Transverse colon (tissue), 3 donors: Measurements from ENCODE around the gene FAM20C.
"Not testable (repeated sequence)": the region's sequence is repeated elsewhere in the genome, so short reads cannot be mapped to it uniquely, and the experiment has no call there.

Experiments used
- EP300 ChIP-seq: sonication (generic); formaldehyde crosslinking; IDR thresholded peaks from one replicate; pipeline ENCODE4 v1.6.1; 2017; ENCODE audit warnings: antibody characterized with exemption, low read depth
- POLR2A ChIP-seq: fragments of 450-650 bp; IDR thresholded peaks from one replicate; pipeline ENCODE4 v1.6.1; 2016; ENCODE audit warnings: antibody characterized with exemption, mild to moderate bottlenecking, moderate library complexity
- TF ChIP-seq, protein P1 (sequence below), 5 experiments: fragments of 200-600 bp in 3 of 5; fragments of 450-650 bp in 2 of 5; sonication (generic) in 3 of 5; IDR thresholded peaks; 1 replicate in 2 of 5; 2 replicates in 3 of 5; pipeline ENCODE4 v1.5.1; 2016 to 2017; ENCODE audit warnings: antibody characterized with exemption in 5 of 5, inconsistent platforms in 3 of 5, mild to moderate bottlenecking in 2 of 5, moderate library complexity in 1 of 5

- TF ChIP-seq, protein P1, sequence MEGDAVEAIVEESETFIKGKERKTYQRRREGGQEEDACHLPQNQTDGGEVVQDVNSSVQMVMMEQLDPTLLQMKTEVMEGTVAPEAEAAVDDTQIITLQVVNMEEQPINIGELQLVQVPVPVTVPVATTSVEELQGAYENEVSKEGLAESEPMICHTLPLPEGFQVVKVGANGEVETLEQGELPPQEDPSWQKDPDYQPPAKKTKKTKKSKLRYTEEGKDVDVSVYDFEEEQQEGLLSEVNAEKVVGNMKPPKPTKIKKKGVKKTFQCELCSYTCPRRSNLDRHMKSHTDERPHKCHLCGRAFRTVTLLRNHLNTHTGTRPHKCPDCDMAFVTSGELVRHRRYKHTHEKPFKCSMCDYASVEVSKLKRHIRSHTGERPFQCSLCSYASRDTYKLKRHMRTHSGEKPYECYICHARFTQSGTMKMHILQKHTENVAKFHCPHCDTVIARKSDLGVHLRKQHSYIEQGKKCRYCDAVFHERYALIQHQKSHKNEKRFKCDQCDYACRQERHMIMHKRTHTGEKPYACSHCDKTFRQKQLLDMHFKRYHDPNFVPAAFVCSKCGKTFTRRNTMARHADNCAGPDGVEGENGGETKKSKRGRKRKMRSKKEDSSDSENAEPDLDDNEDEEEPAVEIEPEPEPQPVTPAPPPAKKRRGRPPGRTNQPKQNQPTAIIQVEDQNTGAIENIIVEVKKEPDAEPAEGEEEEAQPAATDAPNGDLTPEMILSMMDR (IDR thresholded peaks at IDR 0.05), result not testable (repeated sequence)
- TF ChIP-seq POLR2A, EP300: not testable (repeated sequence)
Measured at GRCh38 chr7:242826-243579, 50.6 kb downstream of the FAM20C start.
